ENCODE data around the gene HADHA. TPM values are rescaled to one million over a fixed set of nuclear protein-coding genes. Genes with fewer than 3 reads are reported as not detected.

Gene HADHA
- total RNA-seq, 4 donors from 2014 or later, result 92.8 to 233 (median 142) TPM

GRCh38 chr2:26165403-26165802 lies 79.0 kb downstream of the HADHA start:
- Histone ChIP-seq H3K4me3 (no peak overlapping the region), H3K27ac (no peak overlapping the region), H3K9me3 (no peaks in the 10 kb centered on the region), H3K36me3 (no peaks in the 10 kb centered on the region), H3K27me3 (no peaks in the 10 kb centered on the region), H3K4me1 (no peaks in the 10 kb centered on the region)
- no peak for TF ChIP-seq EP300 (IDR thresholded peaks at IDR 0.05; ENCODE audit: low read depth)
- TF ChIP-seq POLR2A (IDR thresholded peaks at IDR 0.05), result no peak
- TF ChIP-seq, protein P1, sequence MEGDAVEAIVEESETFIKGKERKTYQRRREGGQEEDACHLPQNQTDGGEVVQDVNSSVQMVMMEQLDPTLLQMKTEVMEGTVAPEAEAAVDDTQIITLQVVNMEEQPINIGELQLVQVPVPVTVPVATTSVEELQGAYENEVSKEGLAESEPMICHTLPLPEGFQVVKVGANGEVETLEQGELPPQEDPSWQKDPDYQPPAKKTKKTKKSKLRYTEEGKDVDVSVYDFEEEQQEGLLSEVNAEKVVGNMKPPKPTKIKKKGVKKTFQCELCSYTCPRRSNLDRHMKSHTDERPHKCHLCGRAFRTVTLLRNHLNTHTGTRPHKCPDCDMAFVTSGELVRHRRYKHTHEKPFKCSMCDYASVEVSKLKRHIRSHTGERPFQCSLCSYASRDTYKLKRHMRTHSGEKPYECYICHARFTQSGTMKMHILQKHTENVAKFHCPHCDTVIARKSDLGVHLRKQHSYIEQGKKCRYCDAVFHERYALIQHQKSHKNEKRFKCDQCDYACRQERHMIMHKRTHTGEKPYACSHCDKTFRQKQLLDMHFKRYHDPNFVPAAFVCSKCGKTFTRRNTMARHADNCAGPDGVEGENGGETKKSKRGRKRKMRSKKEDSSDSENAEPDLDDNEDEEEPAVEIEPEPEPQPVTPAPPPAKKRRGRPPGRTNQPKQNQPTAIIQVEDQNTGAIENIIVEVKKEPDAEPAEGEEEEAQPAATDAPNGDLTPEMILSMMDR (IDR thresholded peaks at IDR 0.05), result no peak
- TF ChIP-seq POLR2AphosphoS5 (IDR thresholded peaks at IDR 0.05), result no peak
- DNase-seq, result no peak
- 83 to 85% methylated on average over 4 of the region's 4 CpGs for WGBS, 2 donors (ENCODE audit: low coverage in 1 of 2)
- in situ Hi-C loops (cut with MboI; ENCODE audit: low pct_ligation_motif_present in 1 of 4, low pct_unique_long_range_greater_than_20kb in 1 of 4, low sequenced_read_pairs in 3 of 4) (no loop called here), intact Hi-C loops (cut with DNase I; ENCODE audit: low total_unique reads) (no loop called here)

DNA sequence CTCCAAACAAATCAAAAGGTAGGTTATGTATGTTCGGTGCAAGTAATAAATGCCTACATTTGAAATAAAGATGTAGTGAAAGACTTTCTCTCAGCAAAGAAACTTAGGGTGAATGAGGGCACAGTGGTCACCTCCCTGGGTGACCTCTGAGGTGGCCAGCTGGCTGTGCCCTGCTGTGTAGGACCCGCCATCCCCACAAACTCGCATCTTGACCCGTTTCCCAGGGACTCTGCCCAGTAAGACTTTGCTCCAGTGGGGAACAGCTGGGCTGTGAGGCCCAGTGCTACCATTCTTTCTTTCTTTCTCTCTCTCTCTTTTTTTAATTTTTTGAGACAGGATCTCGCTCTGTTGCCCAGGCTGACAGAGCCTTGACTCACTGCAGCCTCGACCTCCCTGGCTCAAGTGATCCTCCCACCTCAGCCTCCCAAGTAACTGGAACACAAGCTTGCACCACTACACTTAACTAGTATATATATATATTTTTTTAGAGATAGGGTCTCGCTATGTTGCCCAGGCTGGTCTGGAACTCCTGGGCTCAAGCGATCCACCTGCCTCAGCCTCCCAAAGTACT lies 79.7 kb downstream of the HADHA start:
- in situ Hi-C loops (cut with MboI; ENCODE audit: low pct_ligation_motif_present in 1 of 4, low pct_unique_long_range_greater_than_20kb in 1 of 4, low sequenced_read_pairs in 3 of 4), result no loop called here
- TF ChIP-seq POLR2A (IDR thresholded peaks at IDR 0.05) (no peak), EP300 (IDR thresholded peaks at IDR 0.05; ENCODE audit: low read depth) (no peak), POLR2AphosphoS5 (IDR thresholded peaks at IDR 0.05) (no peak)
- TF ChIP-seq, protein P1 (IDR thresholded peaks at IDR 0.05), result no peak
- no peak overlapping the region for H3K27ac ChIP-seq
- 87 to 100% methylated on average over 4 to 8 of the region's 8 CpGs for WGBS, 2 donors (ENCODE audit: low coverage in 1 of 2)
- H3K36me3 ChIP-seq, result no peaks in the 10 kb centered on the region
- DNase-seq, result no peak
- H3K4me1 ChIP-seq, result no peaks in the 10 kb centered on the region
- no peak overlapping the region for H3K4me3 ChIP-seq
- intact Hi-C loops (cut with DNase I; ENCODE audit: low total_unique reads), result no loop called here
- no peaks in the 10 kb centered on the region for H3K9me3 ChIP-seq
- H3K27me3 ChIP-seq, result no peaks in the 10 kb centered on the region

DNA sequence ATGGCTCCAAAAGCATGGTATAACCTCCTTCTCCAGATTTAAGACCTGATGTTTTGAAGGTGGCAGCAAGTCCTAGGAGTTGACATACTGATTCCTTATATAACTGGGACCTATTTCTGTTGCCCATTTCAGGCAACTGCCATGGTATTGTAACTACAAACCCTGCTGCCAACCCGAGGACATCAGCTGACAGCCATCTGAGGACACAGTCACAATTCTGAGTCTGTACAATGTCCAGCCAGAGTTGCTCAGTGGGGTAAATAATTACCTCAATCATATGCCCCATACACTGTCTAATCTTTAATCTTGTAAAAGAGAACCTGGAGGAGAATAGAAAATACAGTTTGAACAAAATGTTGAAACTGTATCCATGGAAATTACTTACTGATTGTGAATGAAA lies 80.2 kb downstream of the HADHA start:
- H3K4me1 ChIP-seq, result no peaks in the 10 kb centered on the region
- no peak for TF ChIP-seq POLR2AphosphoS5 (IDR thresholded peaks at IDR 0.05)
- TF ChIP-seq, protein P1 (IDR thresholded peaks at IDR 0.05), result no peak
- TF ChIP-seq POLR2A (IDR thresholded peaks at IDR 0.05), result no peak
- no peak for TF ChIP-seq EP300 (IDR thresholded peaks at IDR 0.05; ENCODE audit: low read depth)
- no peaks in the 10 kb centered on the region for H3K27me3 ChIP-seq
- intact Hi-C loops (cut with DNase I; ENCODE audit: low total_unique reads), result no loop called here
- whole genome bisulfite sequencing, 2 donors (ENCODE audit: low coverage in 1 of 2), result 43% methylated on average over 1 of the region's 1 CpG; no CpG with 5 or more reads in 1 of the 2 donors
- in situ Hi-C loops (cut with MboI; ENCODE audit: low pct_ligation_motif_present in 1 of 4, low pct_unique_long_range_greater_than_20kb in 1 of 4, low sequenced_read_pairs in 3 of 4), result no loop called here
- H3K4me3 ChIP-seq, result no peak overlapping the region
- H3K27ac ChIP-seq, result no peak overlapping the region
- H3K36me3 ChIP-seq, result no peaks in the 10 kb centered on the region
- no peak for DNase-seq
- H3K9me3 ChIP-seq, result no peaks in the 10 kb centered on the region

DNA sequence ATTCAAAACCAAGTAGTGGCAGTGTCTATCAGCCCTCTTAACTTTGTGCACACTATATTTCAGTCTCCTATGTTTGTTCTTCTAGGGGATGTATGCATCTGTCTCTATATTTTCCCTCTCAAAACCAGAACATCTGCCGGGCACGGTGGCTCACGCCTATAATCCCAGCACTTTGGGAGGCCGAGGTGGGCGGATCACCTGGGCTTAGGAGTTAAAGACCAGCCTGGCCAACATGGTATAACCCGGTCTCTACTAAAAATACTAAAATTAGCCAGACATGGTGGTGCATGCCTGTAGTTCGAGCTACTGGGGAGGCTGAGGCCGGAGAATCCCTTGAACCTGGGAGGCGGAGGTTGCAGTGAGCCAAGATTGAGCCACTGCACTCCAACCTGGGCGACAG lies 81.5 kb downstream of the HADHA start:
- in situ Hi-C loops (cut with MboI; ENCODE audit: low pct_ligation_motif_present in 1 of 4, low pct_unique_long_range_greater_than_20kb in 1 of 4, low sequenced_read_pairs in 3 of 4), result no loop called here
- Histone ChIP-seq H3K4me3 (no peak overlapping the region), H3K27ac (no peak overlapping the region), H3K27me3 (no peaks in the 10 kb centered on the region), H3K36me3 (no peaks in the 10 kb centered on the region), H3K9me3 (no peaks in the 10 kb centered on the region), H3K4me1 (no peaks in the 10 kb centered on the region)
- intact Hi-C loops (cut with DNase I; ENCODE audit: low total_unique reads), result no loop called here
- 93 to 97% methylated on average over 6 to 10 of the region's 10 CpGs for WGBS, 2 donors (ENCODE audit: low coverage in 1 of 2)
- DNase-seq, result no peak
- TF ChIP-seq EP300 (IDR thresholded peaks at IDR 0.05; ENCODE audit: low read depth), result no peak
- TF ChIP-seq, protein P1 (IDR thresholded peaks at IDR 0.05), result no peak
- no peak for TF ChIP-seq POLR2AphosphoS5 (IDR thresholded peaks at IDR 0.05)
- TF ChIP-seq POLR2A (IDR thresholded peaks at IDR 0.05), result no peak

All from transverse colon (tissue), 4 donors.